GM10248 (cell line): ENCODE measurements around the gene CCR2.
"Not testable (repeated sequence)": the region's sequence is repeated elsewhere in the genome, so short reads cannot be mapped to it uniquely, and the experiment has no call there.

ENCODE experiments used
- CTCF ChIA-PET: fragments of 300-600 bp; sonication (Branson Sonifier 250); formaldehyde crosslinking; extraction: SDS; loops from one replicate; lab custom pipeline; 2021; ENCODE audit warnings: antibody characterized with exemption; lab: Yijun Ruan, JAX
- POLR2A ChIA-PET: fragments of 350-650 bp; sonication (Branson Sonifier 250); formaldehyde crosslinking; extraction: SDS; loops from one replicate; lab custom pipeline; 2020; ENCODE audit warnings: antibody characterized with exemption; lab: Yijun Ruan, JAX
- DNase-seq: peaks from one replicate; pipeline ENCODE4 v3.0.0; 2012; ENCODE audit errors: extremely low spot score
- TF ChIP-seq, protein P1 (sequence below): IDR thresholded peaks from 2 replicates; pipeline ENCODE4 v1.5.1; 2012; ENCODE audit warnings: mild to moderate bottlenecking, low read depth; ENCODE audit errors: extremely low read depth, missing control alignments, control extremely low read depth

The CCR2 gene

DNA sequence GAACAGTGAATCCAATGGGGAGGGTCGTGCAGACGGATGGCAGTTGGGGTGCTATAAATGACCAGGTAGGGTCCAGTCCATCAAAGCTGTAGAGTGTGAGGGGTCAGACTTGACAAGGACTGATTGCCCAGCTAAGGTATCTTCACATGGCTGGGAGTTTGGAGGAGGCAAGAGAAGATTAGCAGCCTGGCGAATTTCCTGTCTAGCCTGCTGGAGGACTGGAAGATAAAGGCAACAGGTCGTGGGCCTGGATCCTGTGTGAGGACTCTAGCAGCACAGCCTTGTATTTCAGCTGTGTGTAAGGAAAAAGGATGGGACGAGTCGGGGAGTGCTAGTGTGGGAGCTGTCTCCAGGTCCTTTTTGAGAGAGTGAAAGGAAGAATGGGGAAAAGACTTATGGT lies 35.4 kb downstream of the CCR2 start:
- CTCF ChIA-PET, result interaction anchor here (2.3 kb wide), 1 partner anchor 11 kb away, joined by 10 read pairs; no protein-coding TSS in a partner anchor
- TF ChIP-seq, protein P1, sequence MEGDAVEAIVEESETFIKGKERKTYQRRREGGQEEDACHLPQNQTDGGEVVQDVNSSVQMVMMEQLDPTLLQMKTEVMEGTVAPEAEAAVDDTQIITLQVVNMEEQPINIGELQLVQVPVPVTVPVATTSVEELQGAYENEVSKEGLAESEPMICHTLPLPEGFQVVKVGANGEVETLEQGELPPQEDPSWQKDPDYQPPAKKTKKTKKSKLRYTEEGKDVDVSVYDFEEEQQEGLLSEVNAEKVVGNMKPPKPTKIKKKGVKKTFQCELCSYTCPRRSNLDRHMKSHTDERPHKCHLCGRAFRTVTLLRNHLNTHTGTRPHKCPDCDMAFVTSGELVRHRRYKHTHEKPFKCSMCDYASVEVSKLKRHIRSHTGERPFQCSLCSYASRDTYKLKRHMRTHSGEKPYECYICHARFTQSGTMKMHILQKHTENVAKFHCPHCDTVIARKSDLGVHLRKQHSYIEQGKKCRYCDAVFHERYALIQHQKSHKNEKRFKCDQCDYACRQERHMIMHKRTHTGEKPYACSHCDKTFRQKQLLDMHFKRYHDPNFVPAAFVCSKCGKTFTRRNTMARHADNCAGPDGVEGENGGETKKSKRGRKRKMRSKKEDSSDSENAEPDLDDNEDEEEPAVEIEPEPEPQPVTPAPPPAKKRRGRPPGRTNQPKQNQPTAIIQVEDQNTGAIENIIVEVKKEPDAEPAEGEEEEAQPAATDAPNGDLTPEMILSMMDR, result no peak
- POLR2A ChIA-PET, result interaction anchor here (0.6 kb wide), 1 partner anchor 305 kb away, joined by 5 read pairs; no protein-coding TSS in a partner anchor
- no peak for DNase-seq

GRCh38 chr3:46391526-46391925 lies 37.6 kb downstream of the CCR2 start:
- DNase-seq, POLR2A ChIA-PET: not testable (repeated sequence)
- CTCF ChIA-PET, result interaction anchor here (1.2 kb wide), 1 partner anchor 9 kb away, joined by 3 read pairs; no protein-coding TSS in a partner anchor

DNA sequence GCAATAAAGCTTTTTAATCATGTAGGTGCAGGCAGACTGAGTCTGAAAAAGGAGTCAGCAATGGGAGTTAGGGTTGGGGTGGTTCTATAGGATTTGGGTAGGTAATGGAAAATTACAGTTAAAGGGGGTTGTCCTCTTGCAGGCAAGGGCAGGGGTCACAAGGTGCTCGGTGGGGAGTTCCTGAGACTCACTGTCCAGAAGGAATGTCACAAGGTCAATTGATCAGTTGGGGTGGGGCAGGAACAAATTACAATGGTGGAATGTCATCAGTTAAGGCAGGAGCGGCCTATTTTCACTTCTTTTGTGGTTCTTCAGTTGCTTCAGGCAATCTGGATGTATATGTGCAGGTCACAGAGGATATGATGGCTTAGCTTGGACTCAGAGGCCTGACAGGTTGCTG lies 39.1 kb downstream of the CCR2 start:
- DNase-seq, result no peak
- ChIA-PET POLR2A (no interaction called here), CTCF (no interaction called here)
- TF ChIP-seq, protein P1, result no peak

- POLR2A ChIA-PET, result no interaction called here
- CTCF ChIA-PET, result interaction anchor here (1.2 kb wide), 1 partner anchor 11 kb away, joined by 3 read pairs; no protein-coding TSS in a partner anchor
- DNase-seq, result no peak
- TF ChIP-seq, protein P1, result no peak
These were observed 39.9 kb downstream of the CCR2 start for GRCh38 chr3:46393554-46394434.

DNA sequence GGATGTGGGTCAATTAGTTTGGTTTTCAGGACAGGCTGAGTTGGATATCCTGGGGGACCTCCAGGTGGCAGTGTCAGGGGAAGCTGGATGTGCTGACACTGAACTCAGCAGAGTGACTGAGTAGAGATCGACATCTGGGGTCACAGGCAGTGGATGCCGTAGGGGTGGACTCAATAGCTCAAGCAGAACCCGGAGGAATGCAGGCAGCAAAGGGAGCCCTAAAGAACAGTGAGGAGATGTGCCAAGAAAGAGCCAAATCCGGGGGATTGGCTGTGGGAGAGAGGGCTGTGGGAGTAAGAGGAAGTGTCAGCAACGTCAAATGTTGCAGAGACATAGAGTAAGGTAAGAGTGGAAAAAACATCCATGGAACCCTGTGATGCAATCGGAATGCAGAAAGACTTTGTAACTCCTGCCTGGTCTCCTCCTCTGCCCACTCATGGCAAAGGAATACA lies 41.3 kb downstream of the CCR2 start:
- CTCF ChIA-PET, result no interaction called here
- DNase-seq, result no peak
- TF ChIP-seq, protein P1, result peak; percentile 30
- POLR2A ChIA-PET, result no interaction called here

- POLR2A ChIA-PET, result no interaction called here
- TF ChIP-seq, protein P1, result no peak
- DNase-seq, result no peak
- CTCF ChIA-PET, result no interaction called here
These were observed 42.0 kb downstream of the CCR2 start for GRCh38 chr3:46395766-46396530.
